ENCODE results near the gene PRKG1. TPM values are rescaled to one million over a fixed set of nuclear protein-coding genes. Genes with fewer than 3 reads are reported as not detected.
A peak's percentile ranks its signal among the peaks of the same experiment; 100 is the strongest.

PRKG1 gene
- total and polyA plus RNA-seq, 2 experiments from 2014 or later: 18.2 to 21.1 TPM

DNA sequence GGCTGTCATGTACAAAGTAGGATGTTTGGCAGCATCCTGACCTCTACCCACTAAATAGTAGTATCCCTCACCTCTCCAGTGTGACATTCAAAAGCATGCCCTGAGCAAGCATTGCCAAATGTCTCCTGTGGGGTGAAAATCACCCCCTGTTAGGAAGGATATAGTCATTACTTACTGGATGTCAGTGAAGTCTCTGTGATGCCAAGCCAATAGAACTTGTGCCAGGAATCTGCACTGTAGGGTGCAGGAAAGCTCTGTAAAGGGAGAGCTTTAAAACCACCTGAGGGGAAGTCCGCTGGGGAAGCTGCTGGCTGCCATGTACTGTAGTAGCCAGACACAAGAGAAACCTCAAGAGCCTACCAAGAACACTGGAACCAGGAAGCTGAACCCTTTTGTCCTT, 1069.1 kb downstream of the PRKG1 start:
- Histone ChIP-seq H3K79me2 (replicated peaks; ENCODE audit: insufficient read depth) (no peaks in the 10 kb centered on the region), H4K20me1 (replicated peaks; ENCODE audit: insufficient read depth) (no peaks in the 10 kb centered on the region), H3K36me3 (ENCODE audit: insufficient read depth) (no peaks in the 10 kb centered on the region), H3K9me2 (ENCODE audit: insufficient read depth) (0 out of 2 replicates have a peak, but pooled peaks cover 4% of the 10 kb centered on the region), H3K4me1 (ENCODE audit: insufficient read depth) (no peaks in the 10 kb centered on the region), H3F3A (replicated peaks; ENCODE audit: low read depth) (no peaks in the 10 kb centered on the region), H3K27me3 (ENCODE audit: insufficient read depth) (no peaks in the 10 kb centered on the region), H3K4me3 (no peak overlapping the region), H3K4me2 (no peak overlapping the region), H2AFZ (no peak overlapping the region), H3K27ac (ENCODE audit: low read depth) (no peak overlapping the region)
- no peaks in the 10 kb centered on the region for H3K36me3 Mint-ChIP-seq (ENCODE audit: low read depth)
- DNase-seq (ENCODE audit: low spot score) (no peak), ATAC-seq (peak; percentile 48; the same call in 2 of the 3 replicates)
- no peaks in the 10 kb centered on the region for H3K27me3 Mint-ChIP-seq (ENCODE audit: insufficient read depth, low read depth, poor library complexity)
- TF ChIP-seq ZNF331 (CRISPR knock-in tag; IDR thresholded peaks at IDR 0.05; ENCODE audit: low read depth): no peak
- TF ChIP-seq NANOG (IDR thresholded peaks at IDR 0.05; ENCODE audit: borderline replicate concordance): no peak
- TF ChIP-seq JUNB (IDR thresholded peaks at IDR 0.05; ENCODE audit: unreplicated experiment): no peak
- TF ChIP-seq, protein P1, sequence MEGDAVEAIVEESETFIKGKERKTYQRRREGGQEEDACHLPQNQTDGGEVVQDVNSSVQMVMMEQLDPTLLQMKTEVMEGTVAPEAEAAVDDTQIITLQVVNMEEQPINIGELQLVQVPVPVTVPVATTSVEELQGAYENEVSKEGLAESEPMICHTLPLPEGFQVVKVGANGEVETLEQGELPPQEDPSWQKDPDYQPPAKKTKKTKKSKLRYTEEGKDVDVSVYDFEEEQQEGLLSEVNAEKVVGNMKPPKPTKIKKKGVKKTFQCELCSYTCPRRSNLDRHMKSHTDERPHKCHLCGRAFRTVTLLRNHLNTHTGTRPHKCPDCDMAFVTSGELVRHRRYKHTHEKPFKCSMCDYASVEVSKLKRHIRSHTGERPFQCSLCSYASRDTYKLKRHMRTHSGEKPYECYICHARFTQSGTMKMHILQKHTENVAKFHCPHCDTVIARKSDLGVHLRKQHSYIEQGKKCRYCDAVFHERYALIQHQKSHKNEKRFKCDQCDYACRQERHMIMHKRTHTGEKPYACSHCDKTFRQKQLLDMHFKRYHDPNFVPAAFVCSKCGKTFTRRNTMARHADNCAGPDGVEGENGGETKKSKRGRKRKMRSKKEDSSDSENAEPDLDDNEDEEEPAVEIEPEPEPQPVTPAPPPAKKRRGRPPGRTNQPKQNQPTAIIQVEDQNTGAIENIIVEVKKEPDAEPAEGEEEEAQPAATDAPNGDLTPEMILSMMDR (conservative IDR thresholded peaks at IDR 0.05; ENCODE audit: low read depth in 2 of 2): no peak
- no peak overlapping the region for H3K27ac Mint-ChIP-seq
- H3K9me3 Mint-ChIP-seq: no peaks in the 10 kb centered on the region
- 0 out of 3 replicates have a peak, but pooled peaks cover 7% of the 10 kb centered on the region for H3K4me1 Mint-ChIP-seq
- no peak overlapping the region for H3K4me3 Mint-ChIP-seq

DNA sequence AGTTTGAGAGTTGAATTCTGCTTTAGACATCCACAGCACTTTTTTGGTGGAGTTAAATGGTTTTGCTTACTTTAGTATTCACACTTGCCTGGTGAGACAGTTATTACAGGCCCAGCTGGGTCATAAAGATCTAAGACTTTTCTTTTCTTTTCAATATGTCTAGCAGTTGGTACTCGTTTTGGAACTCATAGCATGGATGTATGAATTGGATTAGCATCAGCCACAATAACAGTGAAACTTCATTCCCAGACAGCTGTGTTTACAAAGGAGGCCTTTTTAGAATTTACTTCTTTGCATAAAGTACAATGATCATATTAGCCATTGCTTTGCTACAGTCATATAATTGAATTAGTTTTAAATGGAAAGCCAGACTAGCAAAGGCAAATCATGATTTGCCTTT, 1071.3 kb downstream of the PRKG1 start:
- Mint-ChIP-seq H3K4me1 (0 out of 3 replicates have a peak, but pooled peaks cover 4% of the 10 kb centered on the region), H3K27me3 (ENCODE audit: insufficient read depth, low read depth, poor library complexity) (no peaks in the 10 kb centered on the region), H3K9me3 (no peaks in the 10 kb centered on the region), H3K4me3 (no peak overlapping the region), H3K27ac (no peak overlapping the region), H3K36me3 (ENCODE audit: low read depth) (no peaks in the 10 kb centered on the region)
- Histone ChIP-seq H3K36me3 (ENCODE audit: insufficient read depth) (no peaks in the 10 kb centered on the region), H3F3A (replicated peaks; ENCODE audit: low read depth) (no peaks in the 10 kb centered on the region), H3K27ac (ENCODE audit: low read depth) (no peak overlapping the region), H3K4me2 (no peak overlapping the region), H3K9me2 (ENCODE audit: insufficient read depth) (peaks cover 6% of the 10 kb centered on the region; the same call in 1 of the 2 replicates), H4K20me1 (replicated peaks; ENCODE audit: insufficient read depth) (no peaks in the 10 kb centered on the region), H3K4me1 (ENCODE audit: insufficient read depth) (no peaks in the 10 kb centered on the region), H3K4me3 (no peak overlapping the region), H2AFZ (no peak overlapping the region), H3K79me2 (replicated peaks; ENCODE audit: insufficient read depth) (no peaks in the 10 kb centered on the region), H3K27me3 (ENCODE audit: insufficient read depth) (no peaks in the 10 kb centered on the region)
- ATAC-seq (no peak), DNase-seq (ENCODE audit: low spot score) (no peak)
- no peak for TF ChIP-seq ZNF114 (CRISPR knock-in tag; IDR thresholded peaks at IDR 0.05)
- no peak for TF ChIP-seq EZH2 (IDR thresholded peaks at IDR 0.05; ENCODE audit: low read depth, unreplicated experiment)
- TF ChIP-seq, protein P2, sequence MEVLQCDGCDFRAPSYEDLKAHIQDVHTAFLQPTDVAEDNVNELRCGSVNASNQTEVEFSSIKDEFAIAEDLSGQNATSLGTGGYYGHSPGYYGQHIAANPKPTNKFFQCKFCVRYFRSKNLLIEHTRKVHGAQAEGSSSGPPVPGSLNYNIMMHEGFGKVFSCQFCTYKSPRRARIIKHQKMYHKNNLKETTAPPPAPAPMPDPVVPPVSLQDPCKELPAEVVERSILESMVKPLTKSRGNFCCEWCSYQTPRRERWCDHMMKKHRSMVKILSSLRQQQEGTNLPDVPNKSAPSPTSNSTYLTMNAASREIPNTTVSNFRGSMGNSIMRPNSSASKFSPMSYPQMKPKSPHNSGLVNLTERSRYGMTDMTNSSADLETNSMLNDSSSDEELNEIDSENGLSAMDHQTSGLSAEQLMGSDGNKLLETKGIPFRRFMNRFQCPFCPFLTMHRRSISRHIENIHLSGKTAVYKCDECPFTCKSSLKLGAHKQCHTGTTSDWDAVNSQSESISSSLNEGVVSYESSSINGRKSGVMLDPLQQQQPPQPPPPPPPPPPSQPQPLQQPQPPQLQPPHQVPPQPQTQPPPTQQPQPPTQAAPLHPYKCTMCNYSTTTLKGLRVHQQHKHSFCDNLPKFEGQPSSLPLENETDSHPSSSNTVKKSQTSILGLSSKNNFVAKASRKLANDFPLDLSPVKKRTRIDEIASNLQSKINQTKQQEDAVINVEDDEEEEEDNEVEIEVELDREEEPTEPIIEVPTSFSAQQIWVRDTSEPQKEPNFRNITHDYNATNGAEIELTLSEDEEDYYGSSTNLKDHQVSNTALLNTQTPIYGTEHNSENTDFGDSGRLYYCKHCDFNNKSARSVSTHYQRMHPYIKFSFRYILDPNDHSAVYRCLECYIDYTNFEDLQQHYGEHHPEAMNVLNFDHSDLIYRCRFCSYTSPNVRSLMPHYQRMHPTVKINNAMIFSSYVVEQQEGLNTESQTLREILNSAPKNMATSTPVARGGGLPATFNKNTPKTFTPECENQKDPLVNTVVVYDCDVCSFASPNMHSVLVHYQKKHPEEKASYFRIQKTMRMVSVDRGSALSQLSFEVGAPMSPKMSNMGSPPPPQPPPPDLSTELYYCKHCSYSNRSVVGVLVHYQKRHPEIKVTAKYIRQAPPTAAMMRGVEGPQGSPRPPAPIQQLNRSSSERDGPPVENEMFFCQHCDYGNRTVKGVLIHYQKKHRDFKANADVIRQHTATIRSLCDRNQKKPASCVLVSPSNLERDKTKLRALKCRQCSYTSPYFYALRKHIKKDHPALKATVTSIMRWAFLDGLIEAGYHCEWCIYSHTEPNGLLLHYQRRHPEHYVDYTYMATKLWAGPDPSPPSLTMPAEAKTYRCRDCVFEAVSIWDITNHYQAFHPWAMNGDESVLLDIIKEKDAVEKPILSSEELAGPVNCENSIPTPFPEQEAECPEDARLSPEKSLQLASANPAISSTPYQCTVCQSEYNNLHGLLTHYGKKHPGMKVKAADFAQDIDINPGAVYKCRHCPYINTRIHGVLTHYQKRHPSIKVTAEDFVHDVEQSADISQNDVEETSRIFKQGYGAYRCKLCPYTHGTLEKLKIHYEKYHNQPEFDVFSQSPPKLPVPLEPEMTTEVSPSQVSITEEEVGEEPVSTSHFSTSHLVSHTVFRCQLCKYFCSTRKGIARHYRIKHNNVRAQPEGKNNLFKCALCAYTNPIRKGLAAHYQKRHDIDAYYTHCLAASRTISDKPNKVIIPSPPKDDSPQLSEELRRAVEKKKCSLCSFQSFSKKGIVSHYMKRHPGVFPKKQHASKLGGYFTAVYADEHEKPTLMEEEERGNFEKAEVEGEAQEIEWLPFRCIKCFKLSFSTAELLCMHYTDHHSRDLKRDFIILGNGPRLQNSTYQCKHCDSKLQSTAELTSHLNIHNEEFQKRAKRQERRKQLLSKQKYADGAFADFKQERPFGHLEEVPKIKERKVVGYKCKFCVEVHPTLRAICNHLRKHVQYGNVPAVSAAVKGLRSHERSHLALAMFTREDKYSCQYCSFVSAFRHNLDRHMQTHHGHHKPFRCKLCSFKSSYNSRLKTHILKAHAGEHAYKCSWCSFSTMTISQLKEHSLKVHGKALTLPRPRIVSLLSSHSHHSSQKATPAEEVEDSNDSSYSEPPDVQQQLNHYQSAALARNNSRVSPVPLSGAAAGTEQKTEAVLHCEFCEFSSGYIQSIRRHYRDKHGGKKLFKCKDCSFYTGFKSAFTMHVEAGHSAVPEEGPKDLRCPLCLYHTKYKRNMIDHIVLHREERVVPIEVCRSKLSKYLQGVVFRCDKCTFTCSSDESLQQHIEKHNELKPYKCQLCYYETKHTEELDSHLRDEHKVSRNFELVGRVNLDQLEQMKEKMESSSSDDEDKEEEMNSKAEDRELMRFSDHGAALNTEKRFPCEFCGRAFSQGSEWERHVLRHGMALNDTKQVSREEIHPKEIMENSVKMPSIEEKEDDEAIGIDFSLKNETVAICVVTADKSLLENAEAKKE (CRISPR knock-in tag; IDR thresholded peaks at IDR 0.05): no peak
- TF ChIP-seq POLR2AphosphoS5 (IDR thresholded peaks at IDR 0.05; ENCODE audit: low read depth): no peak
- TF ChIP-seq ZNF331 (CRISPR knock-in tag; IDR thresholded peaks at IDR 0.05; ENCODE audit: low read depth): no peak
- TF ChIP-seq, protein P3, sequence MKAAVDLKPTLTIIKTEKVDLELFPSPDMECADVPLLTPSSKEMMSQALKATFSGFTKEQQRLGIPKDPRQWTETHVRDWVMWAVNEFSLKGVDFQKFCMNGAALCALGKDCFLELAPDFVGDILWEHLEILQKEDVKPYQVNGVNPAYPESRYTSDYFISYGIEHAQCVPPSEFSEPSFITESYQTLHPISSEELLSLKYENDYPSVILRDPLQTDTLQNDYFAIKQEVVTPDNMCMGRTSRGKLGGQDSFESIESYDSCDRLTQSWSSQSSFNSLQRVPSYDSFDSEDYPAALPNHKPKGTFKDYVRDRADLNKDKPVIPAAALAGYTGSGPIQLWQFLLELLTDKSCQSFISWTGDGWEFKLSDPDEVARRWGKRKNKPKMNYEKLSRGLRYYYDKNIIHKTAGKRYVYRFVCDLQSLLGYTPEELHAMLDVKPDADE (IDR thresholded peaks at IDR 0.05): no peak
- no peak for TF ChIP-seq JUNB (IDR thresholded peaks at IDR 0.05; ENCODE audit: unreplicated experiment)
- no peak for TF ChIP-seq NANOG (IDR thresholded peaks at IDR 0.05; ENCODE audit: borderline replicate concordance)

Measured in GM23338 (cell line).